Body of pancreas (tissue), 4 donors: ENCODE data around the gene TESK2.

Experiments
- POLR2A ChIP-seq, 3 donors: fragments of 450-650 bp; IDR thresholded peaks; one replicate each; pipeline ENCODE4 v1.6.1; 2016; ENCODE audit warnings: antibody characterized with exemption in 3 of 3, mild to moderate bottlenecking in 2 of 3
- TF ChIP-seq, protein P1 (sequence below), 7 experiments: fragments of 450-650 bp in 4 of 7; fragments of 200-600 bp in 3 of 7; sonication (generic) in 3 of 7; IDR thresholded peaks; one replicate each; pipeline ENCODE4 v1.5.1; 2016 to 2019; ENCODE audit warnings: antibody characterized with exemption in 7 of 7

DNA sequence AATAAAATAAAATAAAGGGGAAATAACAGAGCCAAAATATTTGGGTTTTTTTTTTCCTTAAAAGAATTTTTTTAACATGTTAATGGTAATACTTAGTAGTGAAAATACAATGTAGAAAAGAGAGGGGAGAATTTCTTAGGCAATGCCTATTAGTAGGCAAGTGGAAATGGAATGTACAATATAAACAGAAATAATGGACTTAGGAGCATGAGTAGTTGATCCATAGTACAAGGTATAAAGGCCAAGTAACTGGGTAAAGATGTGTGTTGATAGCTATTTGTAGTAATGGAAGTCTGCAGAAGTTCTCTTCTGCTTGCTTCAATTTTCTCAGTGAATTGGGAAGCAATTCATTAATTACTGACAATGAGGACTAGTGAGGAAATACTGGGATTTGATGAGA is 34.4 kb downstream of the TESK2 start:
- TF ChIP-seq, protein P1, sequence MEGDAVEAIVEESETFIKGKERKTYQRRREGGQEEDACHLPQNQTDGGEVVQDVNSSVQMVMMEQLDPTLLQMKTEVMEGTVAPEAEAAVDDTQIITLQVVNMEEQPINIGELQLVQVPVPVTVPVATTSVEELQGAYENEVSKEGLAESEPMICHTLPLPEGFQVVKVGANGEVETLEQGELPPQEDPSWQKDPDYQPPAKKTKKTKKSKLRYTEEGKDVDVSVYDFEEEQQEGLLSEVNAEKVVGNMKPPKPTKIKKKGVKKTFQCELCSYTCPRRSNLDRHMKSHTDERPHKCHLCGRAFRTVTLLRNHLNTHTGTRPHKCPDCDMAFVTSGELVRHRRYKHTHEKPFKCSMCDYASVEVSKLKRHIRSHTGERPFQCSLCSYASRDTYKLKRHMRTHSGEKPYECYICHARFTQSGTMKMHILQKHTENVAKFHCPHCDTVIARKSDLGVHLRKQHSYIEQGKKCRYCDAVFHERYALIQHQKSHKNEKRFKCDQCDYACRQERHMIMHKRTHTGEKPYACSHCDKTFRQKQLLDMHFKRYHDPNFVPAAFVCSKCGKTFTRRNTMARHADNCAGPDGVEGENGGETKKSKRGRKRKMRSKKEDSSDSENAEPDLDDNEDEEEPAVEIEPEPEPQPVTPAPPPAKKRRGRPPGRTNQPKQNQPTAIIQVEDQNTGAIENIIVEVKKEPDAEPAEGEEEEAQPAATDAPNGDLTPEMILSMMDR (IDR thresholded peaks at IDR 0.05) = no peak
- no peak for TF ChIP-seq POLR2A (IDR thresholded peaks at IDR 0.05)
